Keratinocyte (primary cell): ENCODE data around the gene SPDYE8. TPM values are rescaled to one million over a fixed set of nuclear protein-coding genes. Genes with fewer than 3 reads are reported as not detected.
"Not testable (repeated sequence)": the region's sequence is repeated elsewhere in the genome, so short reads cannot be mapped to it uniquely, and the experiment has no call there.

ENCODE experiments used
- DNase-seq: peaks from one replicate; pipeline ENCODE4 v3.0.0-alpha.2; 2011; ENCODE audit warnings: low read depth, missing footprints, low spot score
- FAIRE-seq: peaks from 2 replicates; lab custom pipeline; 2011; peaks lifted over from hg19 to GRCh38; lab: Jason Lieb, UNC
- H2AFZ ChIP-seq: 2 replicates; pipeline ENCODE4 v1.6.0; 2012; ENCODE audit warnings: low read length, control low read depth, inconsistent platforms; ENCODE audit not compliant: control insufficient read depth
- H3K27ac ChIP-seq: 2 replicates; pipeline ENCODE4 v1.5.1; 2011; ENCODE audit warnings: low read length; ENCODE audit not compliant: control insufficient read depth, insufficient read depth
- H3K27me3 ChIP-seq: 3 replicates; pipeline ENCODE4 v1.6.0; 2011; ENCODE audit warnings: low read length; ENCODE audit not compliant: control insufficient read depth, insufficient read depth; ENCODE audit errors: extremely low read depth
- H3K36me3 ChIP-seq, 2 experiments: 2 replicates in 1 of 2; 3 replicates in 1 of 2; pipeline ENCODE4 v1.5.1; 2011; ENCODE audit warnings: low read length in 2 of 2, mild to moderate bottlenecking in 1 of 2; ENCODE audit not compliant: control insufficient read depth in 2 of 2, insufficient read depth in 2 of 2; ENCODE audit errors: extremely low read depth in 1 of 2
- H3K4me1 ChIP-seq: 3 replicates; pipeline ENCODE4 v1.5.1; 2011; ENCODE audit warnings: low read length; ENCODE audit not compliant: control insufficient read depth, insufficient read depth; ENCODE audit errors: extremely low read depth
- H3K4me2 ChIP-seq: 3 replicates; pipeline ENCODE4 v1.6.0; 2011; ENCODE audit warnings: low read depth, low read length; ENCODE audit not compliant: control insufficient read depth, insufficient read depth; ENCODE audit errors: extremely low read depth
- H3K4me3 ChIP-seq, 3 experiments: fragments of 200-600 bp in 1 of 3; sonication (generic) in 1 of 3; 2 replicates in 2 of 3; 3 replicates in 1 of 3; pipeline ENCODE4 v1.5.1; 2011 to 2016; ENCODE audit warnings: low read length in 3 of 3, mild to moderate bottlenecking in 3 of 3, control low read depth in 2 of 3, inconsistent platforms in 1 of 3, low read depth in 1 of 3, mixed read lengths in 1 of 3, mixed run types in 1 of 3, moderate library complexity in 1 of 3; ENCODE audit not compliant: control insufficient read depth in 2 of 3, insufficient read depth in 2 of 3; ENCODE audit errors: extremely low read depth in 1 of 3
- H3K79me2 ChIP-seq: 2 replicates; pipeline ENCODE4 v1.6.0; 2012; ENCODE audit warnings: low read length; ENCODE audit not compliant: control insufficient read depth, insufficient read depth
- H3K9ac ChIP-seq: 3 replicates; pipeline ENCODE4 v1.6.0; 2011; ENCODE audit warnings: low read length; ENCODE audit not compliant: control insufficient read depth, insufficient read depth; ENCODE audit errors: extremely low read depth
- H3K9me1 ChIP-seq: 3 replicates; pipeline ENCODE4 v1.6.0; 2011; ENCODE audit warnings: low read length; ENCODE audit not compliant: control insufficient read depth, insufficient read depth; ENCODE audit errors: extremely low read depth
- H3K9me3 ChIP-seq: 2 replicates; pipeline ENCODE4 v1.5.1; 2012; ENCODE audit warnings: low read depth, low read length; ENCODE audit not compliant: control insufficient read depth
- H4K20me1 ChIP-seq: 3 replicates; pipeline ENCODE4 v1.6.0; 2011; ENCODE audit warnings: low read length; ENCODE audit not compliant: control insufficient read depth, insufficient read depth; ENCODE audit errors: extremely low read depth
- dilution Hi-C: fragments of 300-500 bp; cut with MboI; formaldehyde crosslinking; loops from one replicate; pipeline ENCODE4 v1.7.0; 2020; ENCODE audit warnings: low sequenced_read_pairs; ENCODE audit not compliant: extremely low pct_ligation_motif_present
- polyA plus RNA-seq, 5 experiments: library from polyadenylated mRNA; depleted of rRNA in 3 of 5; stranded (reverse) in 3 of 5; stranded (forward) in 1 of 5; unstranded in 1 of 5; fragments of >200 nt; gene quantifications; 1 replicate in 1 of 5; 2 replicates in 3 of 5; 3 replicates in 1 of 5; pipeline versions ENCODE4 v1.2.1 to v1.2.3, GENCODE V29; 2011 to 2012; ENCODE audit warnings: missing spikeins in 2 of 5, low read depth in 1 of 5, low replicate concordance in 1 of 5
- small RNA-seq, 3 experiments: library from RNA; depleted of rRNA; stranded (forward); fragments of <200 nt; gene quantifications; one replicate each; pipeline ENCODE3, GENCODE V24; 2012; ENCODE audit warnings: low read depth in 3 of 3, low replicate concordance in 1 of 3; ENCODE audit not compliant: insufficient read length in 3 of 3

SPDYE8 gene
- polyA plus RNA-seq, 1 donor (not counting 4 experiments of a cell fraction or from before 2014, with no cell fraction given), result not detected

- H3K4me2 ChIP-seq, H3K27me3 ChIP-seq, H3K79me2 ChIP-seq, dilution Hi-C loops, H3K27ac ChIP-seq, H3K9ac ChIP-seq, H2AFZ ChIP-seq, H3K36me3 ChIP-seq, DNase-seq, H3K4me1 ChIP-seq, H4K20me1 ChIP-seq, FAIRE-seq, H3K9me3 ChIP-seq, H3K9me1 ChIP-seq, H3K4me3 ChIP-seq: not testable (repeated sequence)
Measured at GRCh38 chr7:72971505-72971904, 58.1 kb downstream of the SPDYE8 start.

Small RNAs within 50 kb of the gene (small RNA-seq; reads per million reads assigned to genes)
- gene RF00019, result 0 reads per million in 3 experiments

Other genes with a start within 250 kb of the SPDYE8 start
- 1.4 to 2.5 TPM (median 1.9 TPM) in 3 replicates for gene TYW1B, start 201.6 kb downstream of the SPDYE8 start, polyA plus RNA-seq
- gene POM121, start 104.7 kb downstream of the SPDYE8 start, polyA plus RNA-seq, result 3.1 to 10.4 TPM (median 4.0 TPM) in 3 replicates
- gene TRIM74, start 60.3 kb downstream of the SPDYE8 start, polyA plus RNA-seq, result 0.03 to 0.19 TPM in 2 of 3 replicates, not detected in the other
- not detected in 3 replicates for gene SPDYE11, start 28.1 kb upstream of the SPDYE8 start, polyA plus RNA-seq
- gene SPDYE9, start 56.3 kb upstream of the SPDYE8 start, polyA plus RNA-seq, result not detected in 3 replicates